Measurements from ENCODE around the gene CD22. TPM values are rescaled to one million over a fixed set of nuclear protein-coding genes. Genes with fewer than 3 reads are reported as not detected.

CD22 gene
- total RNA-seq, 2 experiments from 2014 or later, result 0.52 to 0.67 TPM

DNA sequence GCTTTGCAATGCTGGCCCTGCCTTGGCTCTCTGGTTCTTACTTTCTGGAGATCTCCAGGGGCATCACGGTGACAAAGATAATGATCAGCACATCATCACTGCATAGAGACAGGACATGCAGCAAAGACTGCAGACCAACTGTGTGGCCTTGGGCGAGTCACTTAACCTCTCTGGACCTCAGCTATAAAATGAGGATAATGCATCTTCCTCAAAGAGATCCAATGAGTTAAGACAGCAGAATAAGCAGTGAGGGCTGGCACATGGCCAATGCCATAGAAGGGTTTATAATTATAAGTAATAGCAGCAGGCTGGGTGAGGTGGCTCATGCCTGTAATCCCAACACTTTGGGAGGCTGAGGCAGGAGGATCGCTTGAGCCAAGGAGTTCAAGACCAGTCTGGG, 34.7 kb upstream of the CD22 start:
- Mint-ChIP-seq H3K9me3 (no peaks in the 10 kb centered on the region), H3K27me3 (no peaks in the 10 kb centered on the region)
- POLR2A ChIA-PET, result no interaction called here

DNA sequence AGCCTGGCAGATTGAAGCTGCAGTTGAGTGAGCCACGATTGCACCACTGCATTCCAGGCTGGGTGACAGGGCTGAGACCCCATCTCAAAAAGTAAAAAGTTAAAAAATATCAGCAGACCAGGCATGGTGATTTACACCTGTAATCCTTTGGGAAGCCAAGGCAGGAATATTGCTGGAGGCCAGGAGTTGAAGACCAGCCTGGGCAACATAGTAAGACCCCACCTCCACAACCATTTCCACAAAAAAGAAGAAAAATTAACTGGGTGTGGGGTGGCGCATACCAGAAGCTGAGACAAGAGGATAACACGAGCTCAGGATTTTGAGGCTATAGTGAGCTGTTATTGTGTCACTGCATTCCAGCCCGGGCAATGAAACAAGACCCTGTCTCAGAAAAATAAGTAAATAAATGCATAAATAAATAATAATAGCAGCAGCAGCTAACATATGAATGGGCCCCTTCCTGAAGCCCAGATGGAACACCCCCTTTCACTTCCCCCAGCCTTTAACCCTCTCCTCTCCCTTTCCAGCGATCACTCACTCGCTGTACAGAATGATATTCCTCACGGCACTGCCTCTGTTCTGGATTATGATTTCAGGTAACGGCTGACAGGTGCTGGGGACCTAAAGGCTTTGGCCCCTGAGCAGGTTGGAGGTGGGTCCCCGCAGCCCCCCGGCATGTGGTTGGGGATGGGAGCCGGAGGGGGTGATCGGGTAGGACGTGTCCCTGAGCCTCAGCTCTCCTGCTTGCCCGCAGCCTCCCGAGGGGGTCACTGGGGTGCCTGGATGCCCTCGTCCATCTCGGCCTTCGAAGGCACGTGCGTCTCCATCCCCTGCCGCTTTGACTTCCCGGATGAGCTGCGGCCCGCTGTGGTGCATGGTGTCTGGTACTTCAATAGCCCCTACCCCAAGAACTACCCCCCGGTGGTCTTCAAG, 33.9 kb upstream of the CD22 start:
- Mint-ChIP-seq H3K9me3 (no peaks in the 10 kb centered on the region), H3K36me3 (ENCODE audit: low read depth) (no peaks in the 10 kb centered on the region), H3K4me3 (no peak overlapping the region), H3K4me1 (ENCODE audit: low read depth) (peaks cover 7% of the 10 kb centered on the region), H3K27me3 (no peaks in the 10 kb centered on the region), H3K27ac (no peak overlapping the region)
- Histone ChIP-seq H3K27me3 (ENCODE audit: control insufficient read depth in 1 of 2, insufficient read depth in 2 of 2, low read length in 2 of 2) (no peaks in the 10 kb centered on the region), H3K27ac (ENCODE audit: low read depth in 1 of 2, low read length in 2 of 2) (no peak overlapping the region), H3K4me1 (ENCODE audit: insufficient read depth, low read length) (peaks cover 17% of the 10 kb centered on the region), H3K9me3 (ENCODE audit: control insufficient read depth in 1 of 2, insufficient read depth in 1 of 2, low read length in 2 of 2) (no peaks in the 10 kb centered on the region), H3K4me3 (ENCODE audit: low read length) (no peak overlapping the region), H3K36me3 (ENCODE audit: insufficient read depth, low read length) (no peaks in the 10 kb centered on the region)
- POLR2A ChIA-PET, result interaction anchor here (0.8 to 1.6 kb wide), 3 partner anchors 16 to 83 kb away, joined by 3 to 5 read pairs (median 3); no protein-coding TSS in a partner anchor
- TF ChIP-seq, protein P1, sequence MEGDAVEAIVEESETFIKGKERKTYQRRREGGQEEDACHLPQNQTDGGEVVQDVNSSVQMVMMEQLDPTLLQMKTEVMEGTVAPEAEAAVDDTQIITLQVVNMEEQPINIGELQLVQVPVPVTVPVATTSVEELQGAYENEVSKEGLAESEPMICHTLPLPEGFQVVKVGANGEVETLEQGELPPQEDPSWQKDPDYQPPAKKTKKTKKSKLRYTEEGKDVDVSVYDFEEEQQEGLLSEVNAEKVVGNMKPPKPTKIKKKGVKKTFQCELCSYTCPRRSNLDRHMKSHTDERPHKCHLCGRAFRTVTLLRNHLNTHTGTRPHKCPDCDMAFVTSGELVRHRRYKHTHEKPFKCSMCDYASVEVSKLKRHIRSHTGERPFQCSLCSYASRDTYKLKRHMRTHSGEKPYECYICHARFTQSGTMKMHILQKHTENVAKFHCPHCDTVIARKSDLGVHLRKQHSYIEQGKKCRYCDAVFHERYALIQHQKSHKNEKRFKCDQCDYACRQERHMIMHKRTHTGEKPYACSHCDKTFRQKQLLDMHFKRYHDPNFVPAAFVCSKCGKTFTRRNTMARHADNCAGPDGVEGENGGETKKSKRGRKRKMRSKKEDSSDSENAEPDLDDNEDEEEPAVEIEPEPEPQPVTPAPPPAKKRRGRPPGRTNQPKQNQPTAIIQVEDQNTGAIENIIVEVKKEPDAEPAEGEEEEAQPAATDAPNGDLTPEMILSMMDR (IDR thresholded peaks at IDR 0.05), result no peak
- CTCF ChIA-PET, result interaction anchor here (0.5 kb wide), 1 partner anchor 25 kb away, joined by 4 read pairs; no protein-coding TSS in a partner anchor
- ATAC-seq (ENCODE audit: poor library complexity) (no peak), DNase-seq (no peak)
- intact Hi-C loops (cut with DNase I, micrococcal nuclease), result no loop called here

More for the DNA sequence above, 34.7 kb upstream of the CD22 start:
- TF ChIP-seq, protein P1 (IDR thresholded peaks at IDR 0.05), result no peak
- Mint-ChIP-seq H3K36me3 (ENCODE audit: low read depth) (no peaks in the 10 kb centered on the region), H3K27ac (no peak overlapping the region), H3K4me3 (no peak overlapping the region), H3K4me1 (ENCODE audit: low read depth) (peaks cover 7% of the 10 kb centered on the region)
- Histone ChIP-seq H3K4me1 (ENCODE audit: insufficient read depth, low read length) (peaks cover 17% of the 10 kb centered on the region), H3K36me3 (ENCODE audit: insufficient read depth, low read length) (no peaks in the 10 kb centered on the region), H3K27me3 (ENCODE audit: control insufficient read depth in 1 of 2, insufficient read depth in 2 of 2, low read length in 2 of 2) (no peaks in the 10 kb centered on the region), H3K4me3 (ENCODE audit: low read length) (no peak overlapping the region), H3K9me3 (ENCODE audit: control insufficient read depth in 1 of 2, insufficient read depth in 1 of 2, low read length in 2 of 2) (no peaks in the 10 kb centered on the region), H3K27ac (ENCODE audit: low read depth in 1 of 2, low read length in 2 of 2) (no peak overlapping the region)
- DNase-seq (no peak), ATAC-seq (ENCODE audit: poor library complexity) (no peak)
- CTCF ChIA-PET, result no interaction called here
- intact Hi-C loops (cut with DNase I, micrococcal nuclease), result no loop called here

DNA sequence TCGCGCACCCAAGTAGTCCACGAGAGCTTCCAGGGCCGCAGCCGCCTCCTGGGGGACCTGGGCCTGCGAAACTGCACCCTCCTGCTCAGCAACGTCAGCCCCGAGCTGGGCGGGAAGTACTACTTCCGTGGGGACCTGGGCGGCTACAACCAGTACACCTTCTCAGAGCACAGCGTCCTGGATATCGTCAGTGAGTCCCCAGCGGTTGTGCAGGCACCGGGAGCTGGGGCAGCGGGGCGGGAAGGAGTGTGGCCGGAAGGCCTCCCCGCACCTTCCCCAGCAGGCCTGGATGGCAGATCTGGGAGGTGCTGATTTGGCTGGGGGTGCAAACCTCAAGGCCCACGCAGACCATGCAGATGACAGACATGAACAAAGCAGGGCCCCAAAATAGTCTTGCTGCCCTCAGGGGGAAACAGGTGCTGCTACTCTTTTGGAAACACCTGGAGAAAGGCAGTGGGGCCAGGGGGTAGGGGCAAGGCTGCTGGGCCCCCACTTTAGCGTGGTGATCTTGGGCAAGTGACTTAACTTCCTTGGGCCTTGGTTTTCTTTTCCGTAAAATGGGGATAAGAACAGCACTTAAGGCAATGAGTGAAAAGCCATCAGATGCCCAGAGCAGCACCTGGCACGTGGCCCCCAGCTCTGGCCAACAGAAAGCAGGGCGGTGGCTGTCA, 33.1 kb upstream of the CD22 start:
- Mint-ChIP-seq H3K4me3 (no peak overlapping the region), H3K27me3 (no peaks in the 10 kb centered on the region), H3K36me3 (ENCODE audit: low read depth) (no peaks in the 10 kb centered on the region), H3K9me3 (no peaks in the 10 kb centered on the region), H3K4me1 (ENCODE audit: low read depth) (peaks cover 7% of the 10 kb centered on the region), H3K27ac (no peak overlapping the region)
- Histone ChIP-seq H3K4me3 (ENCODE audit: low read length) (no peak overlapping the region), H3K27me3 (ENCODE audit: control insufficient read depth in 1 of 2, insufficient read depth in 2 of 2, low read length in 2 of 2) (no peaks in the 10 kb centered on the region), H3K9me3 (ENCODE audit: control insufficient read depth in 1 of 2, insufficient read depth in 1 of 2, low read length in 2 of 2) (no peaks in the 10 kb centered on the region), H3K27ac (ENCODE audit: low read depth in 1 of 2, low read length in 2 of 2) (no peak overlapping the region), H3K36me3 (ENCODE audit: insufficient read depth, low read length) (no peaks in the 10 kb centered on the region), H3K4me1 (ENCODE audit: insufficient read depth, low read length) (peaks cover 17% of the 10 kb centered on the region)
- TF ChIP-seq, protein P1 (IDR thresholded peaks at IDR 0.05), result no peak
- CTCF ChIA-PET, result no interaction called here
- peak; percentile 92 for ATAC-seq (ENCODE audit: poor library complexity)
- POLR2A ChIA-PET, result interaction anchor here (0.5 to 1.6 kb wide), 5 partner anchors 17 to 166 kb away, joined by 3 to 5 read pairs (median 3); no protein-coding TSS in a partner anchor
- intact Hi-C loops (cut with DNase I, micrococcal nuclease), result no loop called here
- DNase-seq, result peak in 13 of 14 experiments; percentile 11 to 61 (median 36)

All from CD4-positive, alpha-beta T cell (primary cell).